Activated T-helper 2 cell treated with anti-CD3 and anti-CD28 coated beads, Interferon-gamma antibody, Interleukin-2, Interleukin-4, amounts not matched to agents 10 μg/mL and 5 μg/mL and 100 μg/mL, durations not matched to agents 14 hours and 24 hours and 36 hours (primary cell): ENCODE data around the gene UBXN10. TPM values are rescaled to one million over a fixed set of nuclear protein-coding genes. Genes with fewer than 3 reads are reported as not detected.

Experiments used
- DNase-seq: peaks from one replicate; pipeline ENCODE4 v3.0.0; 2021; ENCODE audit warnings: low spot score
- H3K27ac Mint-ChIP-seq: one replicate; pipeline ENCODE4 v1.8.0; 2021; ENCODE audit warnings: mixed read lengths
- H3K27me3 Mint-ChIP-seq: one replicate; pipeline ENCODE4 v1.8.0; 2021; ENCODE audit warnings: low read depth, mixed read lengths
- H3K36me3 Mint-ChIP-seq: one replicate; pipeline ENCODE4 v1.8.0; 2021; ENCODE audit warnings: low read depth, mixed read lengths
- H3K4me1 Mint-ChIP-seq: one replicate; pipeline ENCODE4 v1.8.0; 2021; ENCODE audit warnings: low read depth, mixed read lengths
- H3K4me3 Mint-ChIP-seq: one replicate; pipeline ENCODE4 v1.8.0; 2021; ENCODE audit warnings: low read depth, mild to moderate bottlenecking, moderate library complexity, mixed read lengths
- H3K9me3 Mint-ChIP-seq: one replicate; pipeline ENCODE4 v1.8.0; 2021; ENCODE audit warnings: mixed read lengths
- intact Hi-C: fragments of 100-400 bp; cut with micrococcal nuclease; formaldehyde crosslinking; loops from one replicate; pipeline ENCODE4 v1.15.1; 2023
- total RNA-seq: library from RNA; stranded (reverse); gene quantifications from 2 replicates; pipeline ENCODE4 v1.2.3, GENCODE V29; 2022

Gene UBXN10, protein sequence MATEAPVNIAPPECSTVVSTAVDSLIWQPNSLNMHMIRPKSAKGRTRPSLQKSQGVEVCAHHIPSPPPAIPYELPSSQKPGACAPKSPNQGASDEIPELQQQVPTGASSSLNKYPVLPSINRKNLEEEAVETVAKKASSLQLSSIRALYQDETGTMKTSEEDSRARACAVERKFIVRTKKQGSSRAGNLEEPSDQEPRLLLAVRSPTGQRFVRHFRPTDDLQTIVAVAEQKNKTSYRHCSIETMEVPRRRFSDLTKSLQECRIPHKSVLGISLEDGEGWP
- total RNA-seq, result 0.32 and 0.39 TPM in 2 replicates

DNA sequence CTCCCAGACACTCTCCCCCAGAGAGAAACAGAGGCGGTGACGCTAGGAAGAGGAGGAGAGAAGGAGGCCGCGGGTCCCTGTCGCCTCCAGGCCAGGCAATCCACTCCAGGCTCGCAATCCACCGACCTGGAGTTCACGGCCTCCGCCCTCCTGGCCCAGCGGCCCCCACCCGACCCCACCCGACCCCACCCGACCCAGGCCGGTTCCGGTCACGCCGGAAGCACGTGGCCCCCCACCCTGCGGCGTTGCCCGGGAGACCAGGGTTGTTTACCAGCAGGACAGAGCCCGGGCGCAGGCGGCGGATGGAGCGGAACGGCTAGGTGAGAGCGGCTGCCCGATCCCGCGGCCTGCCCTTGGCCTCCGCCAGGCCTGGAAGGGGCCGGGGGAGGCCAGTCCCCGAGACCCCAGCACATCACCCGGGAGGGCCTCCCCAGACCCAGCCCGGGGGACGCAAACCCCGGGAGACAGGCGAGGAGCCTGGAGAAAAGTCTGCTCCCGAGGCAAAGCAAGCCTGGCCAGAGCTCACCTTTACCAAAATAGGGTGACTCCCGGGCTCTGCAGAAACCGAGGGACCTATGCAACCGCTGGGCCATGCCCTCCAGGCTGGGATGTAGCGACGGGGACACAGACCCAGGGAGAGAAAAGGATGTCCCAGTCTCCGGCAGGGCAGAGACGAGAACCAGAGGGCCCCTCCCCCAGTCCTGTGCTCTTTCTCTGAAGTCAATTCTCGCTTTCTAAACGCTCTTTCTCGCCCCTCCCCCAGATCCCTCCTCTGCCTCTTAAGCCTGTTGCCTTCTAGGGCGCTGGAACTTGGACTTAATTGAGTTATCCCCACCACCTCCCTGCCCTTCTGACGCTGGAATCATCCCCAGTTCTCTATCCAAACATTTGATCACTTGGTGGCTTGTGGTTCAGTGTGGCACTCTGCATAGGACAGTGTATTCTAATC, at the start of gene UBXN10, which contains the start of gene PLA2G2C:
Gene UBXN10 (plus strand): TSS at position 263 of the 949 bp plus-strand sequence. CDS start 4,466 bp downstream, outside the sequence.
Gene PLA2G2C (minus strand): TSS at position 685 of the 949 bp plus-strand sequence. CDS start 9,155 bp downstream, outside the sequence.
- peaks cover 44% of the 10 kb centered on the region for H3K27me3 Mint-ChIP-seq
- no peaks in the 10 kb centered on the region for H3K9me3 Mint-ChIP-seq
- no peaks in the 10 kb centered on the region for H3K36me3 Mint-ChIP-seq
- peak within 1 kb of the TSS; percentile 78 for H3K4me3 Mint-ChIP-seq
- H3K4me1 Mint-ChIP-seq, result peaks cover 39% of the 10 kb centered on the region
- peak within 1 kb of the TSS; percentile 82 for H3K27ac Mint-ChIP-seq
- intact Hi-C loops, result loop anchor here (2.0 kb wide), 1 partner anchor 13 kb away; no protein-coding TSS in a partner anchor
- DNase-seq, result peak; percentile 51

GRCh38 chr1:20136249-20136648, 49.6 kb upstream of the UBXN10 start:
- Mint-ChIP-seq H3K27ac (no peak overlapping the region), H3K4me3 (no peak overlapping the region), H3K27me3 (peaks cover 14% of the 10 kb centered on the region), H3K36me3 (no peaks in the 10 kb centered on the region), H3K4me1 (no peaks in the 10 kb centered on the region), H3K9me3 (no peaks in the 10 kb centered on the region)
- intact Hi-C loops, result no loop called here
- DNase-seq, result no peak

GRCh38 chr1:20137055-20137454, 48.8 kb upstream of the UBXN10 start:
- Mint-ChIP-seq H3K9me3 (no peaks in the 10 kb centered on the region), H3K4me3 (no peak overlapping the region), H3K27me3 (peaks cover 13% of the 10 kb centered on the region), H3K36me3 (no peaks in the 10 kb centered on the region), H3K27ac (no peak overlapping the region), H3K4me1 (no peaks in the 10 kb centered on the region)
- intact Hi-C loops, result no loop called here
- no peak for DNase-seq

- intact Hi-C loops, result no loop called here
- no peaks in the 10 kb centered on the region for H3K36me3 Mint-ChIP-seq
- no peaks in the 10 kb centered on the region for H3K4me1 Mint-ChIP-seq
- no peak overlapping the region for H3K4me3 Mint-ChIP-seq
- DNase-seq, result no peak
- H3K27ac Mint-ChIP-seq, result no peak overlapping the region
- peaks cover 11% of the 10 kb centered on the region for H3K27me3 Mint-ChIP-seq
- H3K9me3 Mint-ChIP-seq, result no peaks in the 10 kb centered on the region
Observed at GRCh38 chr1:20137604-20138003, 48.3 kb upstream of the UBXN10 start.

DNA sequence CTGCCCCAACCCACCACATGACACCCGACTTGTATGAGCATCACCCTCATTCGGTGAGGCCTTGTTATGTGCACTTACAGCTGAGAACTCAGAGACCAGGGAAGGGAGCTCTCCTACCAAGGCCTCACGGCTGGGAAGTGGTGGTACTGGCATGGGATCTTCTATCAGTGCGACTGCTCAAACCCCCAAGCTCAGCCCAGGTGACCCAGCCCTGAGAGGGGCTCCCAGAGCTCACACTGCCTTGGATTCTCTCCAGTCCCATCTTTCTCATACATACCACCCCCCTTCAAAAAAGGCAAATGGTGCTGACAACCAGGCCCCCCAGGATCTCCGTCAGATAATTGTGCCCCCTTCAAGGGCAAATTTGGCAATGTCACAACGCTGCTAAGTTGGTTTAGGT, 47.5 kb upstream of the UBXN10 start:
- Mint-ChIP-seq H3K36me3 (no peaks in the 10 kb centered on the region), H3K4me3 (no peak overlapping the region), H3K27me3 (peaks cover 8% of the 10 kb centered on the region), H3K9me3 (no peaks in the 10 kb centered on the region), H3K4me1 (no peaks in the 10 kb centered on the region), H3K27ac (no peak overlapping the region)
- intact Hi-C loops, result no loop called here
- no peak for DNase-seq

- intact Hi-C loops, result no loop called here
- Mint-ChIP-seq H3K4me3 (no peak within 1 kb of the TSS), H3K27ac (no peak within 1 kb of the TSS), H3K9me3 (no peaks in the 10 kb centered on the region), H3K4me1 (no peaks in the 10 kb centered on the region), H3K36me3 (no peaks in the 10 kb centered on the region), H3K27me3 (peaks cover 5% of the 10 kb centered on the region)
- no peak for DNase-seq
Observed at GRCh38 chr1:20138961-20139550, 46.8 kb upstream of the UBXN10 start, which contains the start of gene PLA2G2F. Gene PLA2G2F, plus strand, starts transcription at chr1:20139323. Its CDS starts 105 bp downstream, at chr1:20139428.

GRCh38 chr1:20139776-20140612, 45.9 kb upstream of the UBXN10 start:
- Mint-ChIP-seq H3K36me3 (no peaks in the 10 kb centered on the region), H3K27me3 (peaks cover 3% of the 10 kb centered on the region), H3K27ac (no peak overlapping the region), H3K4me1 (no peaks in the 10 kb centered on the region), H3K4me3 (no peak overlapping the region), H3K9me3 (no peaks in the 10 kb centered on the region)
- intact Hi-C loops, result no loop called here
- no peak for DNase-seq

DNA sequence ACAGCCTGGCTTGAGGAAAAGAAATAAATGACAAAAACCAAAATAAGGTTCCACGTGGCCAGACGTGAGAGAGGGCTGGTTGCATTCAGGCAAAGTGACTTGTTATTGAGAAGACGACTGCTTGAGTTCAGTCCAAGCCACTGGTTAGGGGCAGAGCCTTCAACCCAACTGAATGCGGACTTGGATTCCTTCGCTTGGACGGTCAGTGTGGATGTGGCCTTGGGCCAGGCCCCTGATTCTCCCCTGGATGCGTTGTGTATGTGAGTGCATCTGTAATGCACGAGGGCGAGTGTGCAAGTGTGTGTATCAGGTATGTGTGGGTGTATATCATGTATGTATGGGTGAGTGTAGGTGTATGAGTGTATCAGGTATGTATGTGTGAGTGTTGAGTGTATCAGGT, 44.9 kb upstream of the UBXN10 start:
- Mint-ChIP-seq H3K27me3 (no peaks in the 10 kb centered on the region), H3K4me3 (no peak overlapping the region), H3K36me3 (no peaks in the 10 kb centered on the region), H3K4me1 (no peaks in the 10 kb centered on the region), H3K27ac (no peak overlapping the region), H3K9me3 (no peaks in the 10 kb centered on the region)
- no peak for DNase-seq
- intact Hi-C loops, result no loop called here

DNA sequence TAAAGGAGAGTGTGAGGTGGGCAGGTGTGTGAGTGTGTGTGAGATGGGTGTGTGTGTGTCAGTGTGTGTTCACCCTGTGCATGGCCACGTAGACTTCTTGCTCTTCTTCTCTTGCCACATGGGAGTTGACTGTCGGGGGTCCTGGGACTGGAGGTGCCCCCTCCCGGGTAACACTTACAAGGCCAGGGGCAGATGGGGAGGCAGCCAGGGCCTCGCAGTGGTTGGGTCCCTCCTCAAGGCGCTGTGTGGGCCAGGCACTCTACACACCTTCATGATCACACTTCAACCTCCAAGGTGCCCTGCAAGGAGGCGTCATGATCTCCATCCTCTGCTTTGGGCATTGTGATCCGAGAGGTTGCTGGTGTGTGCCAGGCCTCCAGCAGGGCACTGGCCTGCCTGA, 44.4 kb upstream of the UBXN10 start:
- DNase-seq, result no peak
- Mint-ChIP-seq H3K4me3 (no peak overlapping the region), H3K27me3 (no peaks in the 10 kb centered on the region), H3K9me3 (no peaks in the 10 kb centered on the region), H3K27ac (no peak overlapping the region), H3K4me1 (no peaks in the 10 kb centered on the region), H3K36me3 (no peaks in the 10 kb centered on the region)
- intact Hi-C loops, result no loop called here

GRCh38 chr1:20142001-20142710, 43.7 kb upstream of the UBXN10 start:
- no peak overlapping the region for H3K4me3 Mint-ChIP-seq
- H3K27ac Mint-ChIP-seq, result no peak overlapping the region
- H3K4me1 Mint-ChIP-seq, result no peaks in the 10 kb centered on the region
- no peaks in the 10 kb centered on the region for H3K9me3 Mint-ChIP-seq
- DNase-seq, result no peak
- no peaks in the 10 kb centered on the region for H3K27me3 Mint-ChIP-seq
- no peaks in the 10 kb centered on the region for H3K36me3 Mint-ChIP-seq
- intact Hi-C loops, result no loop called here

GRCh38 chr1:20143318-20143717, 42.6 kb upstream of the UBXN10 start:
- Mint-ChIP-seq H3K27me3 (no peaks in the 10 kb centered on the region), H3K4me1 (no peaks in the 10 kb centered on the region), H3K36me3 (no peaks in the 10 kb centered on the region), H3K27ac (no peak overlapping the region), H3K4me3 (no peak overlapping the region), H3K9me3 (no peaks in the 10 kb centered on the region)
- DNase-seq, result no peak
- intact Hi-C loops, result no loop called here
